ENCODE results near the gene MS4A4A. TPM values are rescaled to one million over a fixed set of nuclear protein-coding genes. Genes with fewer than 3 reads are reported as not detected.

The MS4A4A gene
- total and polyA plus RNA-seq, 3 donors from 2014 or later: 2.0 to 11.4 (median 11.0) TPM

Other genes with a start within 250 kb of the MS4A4A start
- 10 to 100 TPM; 50.2 to 73.2 TPM for gene OOSP2, start 240.3 kb upstream of the MS4A4A start, total RNA-seq
- 41.9 TPM for gene OOSP2, start 240.3 kb upstream of the MS4A4A start, polyA plus RNA-seq (ENCODE audit: insufficient read depth, low read depth, low replicate concordance)
- gene MS4A3, start 224.0 kb upstream of the MS4A4A start, total RNA-seq: 1 to 10 TPM; 1.2 to 1.7 TPM
- 0.63 TPM for gene MS4A3, start 224.0 kb upstream of the MS4A4A start, polyA plus RNA-seq (ENCODE audit: insufficient read depth, low read depth, low replicate concordance)
- gene MS4A2, start 192.0 kb upstream of the MS4A4A start, total RNA-seq: 1 to 10 TPM in 1 of 2 donors, under 1 TPM in 1; 0.39 to 2.6 TPM
- 2.0 TPM for gene MS4A2, start 192.0 kb upstream of the MS4A4A start, polyA plus RNA-seq (ENCODE audit: insufficient read depth, low read depth, low replicate concordance)
- gene MS4A6A, start 97.6 kb upstream of the MS4A4A start, total RNA-seq: 10 to 100 TPM in 1 of 2 donors, 1 to 10 TPM in 1; 6.1 to 21.6 TPM
- gene MS4A6A, start 97.6 kb upstream of the MS4A4A start, polyA plus RNA-seq (ENCODE audit: insufficient read depth, low read depth, low replicate concordance): 49.5 TPM
- gene MS4A4E, start 37.5 kb upstream of the MS4A4A start, total RNA-seq: 1 to 10 TPM; 3.8 to 4.6 TPM
- 1.3 TPM for gene MS4A4E, start 37.5 kb upstream of the MS4A4A start, polyA plus RNA-seq (ENCODE audit: insufficient read depth, low read depth, low replicate concordance)
- 10 to 100 TPM; 31.4 to 75.4 TPM for gene MS4A6E, start 46.6 kb downstream of the MS4A4A start, total RNA-seq
- gene MS4A6E, start 46.6 kb downstream of the MS4A4A start, polyA plus RNA-seq (ENCODE audit: insufficient read depth, low read depth, low replicate concordance): 167 TPM
- 10 to 100 TPM in 1 of 2 donors, 1 to 10 TPM in 1; 5.7 to 11.9 TPM for gene MS4A7, start 97.9 kb downstream of the MS4A4A start, total RNA-seq
- 8.9 TPM for gene MS4A7, start 97.9 kb downstream of the MS4A4A start, polyA plus RNA-seq (ENCODE audit: insufficient read depth, low read depth, low replicate concordance)
- 100 to 1,000 TPM in 1 of 2 donors, 10 to 100 TPM in 1; 32.7 to 154 TPM for gene MS4A14, start 115.8 kb downstream of the MS4A4A start, total RNA-seq
- gene MS4A14, start 115.8 kb downstream of the MS4A4A start, polyA plus RNA-seq (ENCODE audit: insufficient read depth, low read depth, low replicate concordance): 127 TPM
- 10 to 100 TPM; 17.9 to 48.1 TPM for gene MS4A5, start 148.9 kb downstream of the MS4A4A start, total RNA-seq
- gene MS4A5, start 148.9 kb downstream of the MS4A4A start, polyA plus RNA-seq (ENCODE audit: insufficient read depth, low read depth, low replicate concordance): 71.6 TPM
- 1 to 10 TPM in 1 of 2 donors, under 1 TPM in 1; 0.43 to 4.0 TPM for gene MS4A1, start 175.2 kb downstream of the MS4A4A start, total RNA-seq
- 2.8 TPM for gene MS4A1, start 175.2 kb downstream of the MS4A4A start, polyA plus RNA-seq (ENCODE audit: insufficient read depth, low read depth, low replicate concordance)
- gene MS4A12, start 212.1 kb downstream of the MS4A4A start, total RNA-seq: under 1 TPM; 0.71 to 0.74 TPM
- 0.33 TPM for gene MS4A12, start 212.1 kb downstream of the MS4A4A start, polyA plus RNA-seq (ENCODE audit: insufficient read depth, low read depth, low replicate concordance)
- under 1 TPM in 1 of 2 donors, not detected in 1; 0.55 TPM for gene MS4A13, start 234.7 kb downstream of the MS4A4A start, total RNA-seq
- gene MS4A13, start 234.7 kb downstream of the MS4A4A start, polyA plus RNA-seq (ENCODE audit: insufficient read depth, low read depth, low replicate concordance): 7.0 TPM

Measured in testis (tissue), 3 donors.